GM18520 (cell line): ENCODE measurements around the gene TMEM260.
"Not testable (repeated sequence)": the region's sequence is repeated elsewhere in the genome, so short reads cannot be mapped to it uniquely, and the experiment has no call there.

Experiments used
- ATAC-seq: cut with Tn5 transposase; IDR thresholded peaks from one replicate; pipeline ENCODE4 v1.9.1; 2021; ENCODE audit not compliant: unreplicated experiment

TMEM260 gene

DNA sequence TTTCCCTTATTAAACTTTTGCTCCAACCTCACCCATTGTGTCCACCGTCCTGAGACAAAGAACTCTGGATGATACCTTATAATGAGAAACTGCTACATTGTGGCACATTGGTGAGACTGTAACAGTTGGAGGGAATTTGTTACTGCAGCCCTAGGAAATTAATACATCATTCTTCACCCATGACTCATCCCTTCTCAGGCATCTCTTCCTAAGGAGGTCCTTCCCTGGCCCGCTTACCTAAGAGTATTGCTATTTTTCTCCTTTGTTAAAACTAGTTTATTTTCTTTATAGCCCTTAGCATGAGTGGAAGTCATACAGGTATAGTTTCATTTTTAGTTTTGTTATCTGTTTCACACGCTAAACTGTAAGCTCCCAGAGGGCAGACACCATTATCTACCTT is 87.1 kb downstream of the TMEM260 start:
- no peak for ATAC-seq

DNA sequence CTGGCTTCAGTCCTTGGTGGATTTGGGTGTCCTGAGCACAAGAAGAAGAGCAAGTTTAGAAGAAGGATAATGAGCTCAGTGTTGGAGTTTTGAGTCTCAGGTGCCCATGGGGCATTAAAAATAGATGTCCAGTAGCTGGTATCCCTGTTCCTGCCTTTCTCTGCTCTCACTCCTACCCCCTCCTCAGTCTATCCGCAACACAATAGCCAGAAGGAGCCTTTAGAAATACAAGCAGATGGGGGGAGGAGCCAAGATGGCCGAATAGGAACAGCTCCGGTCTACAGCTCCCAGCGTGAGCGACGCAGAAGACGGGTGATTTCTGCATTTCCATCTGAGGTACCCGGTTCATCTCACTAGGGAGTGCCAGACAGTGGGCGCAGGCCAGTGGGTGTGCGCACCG is 87.7 kb downstream of the TMEM260 start:
- not testable (repeated sequence) for ATAC-seq

DNA sequence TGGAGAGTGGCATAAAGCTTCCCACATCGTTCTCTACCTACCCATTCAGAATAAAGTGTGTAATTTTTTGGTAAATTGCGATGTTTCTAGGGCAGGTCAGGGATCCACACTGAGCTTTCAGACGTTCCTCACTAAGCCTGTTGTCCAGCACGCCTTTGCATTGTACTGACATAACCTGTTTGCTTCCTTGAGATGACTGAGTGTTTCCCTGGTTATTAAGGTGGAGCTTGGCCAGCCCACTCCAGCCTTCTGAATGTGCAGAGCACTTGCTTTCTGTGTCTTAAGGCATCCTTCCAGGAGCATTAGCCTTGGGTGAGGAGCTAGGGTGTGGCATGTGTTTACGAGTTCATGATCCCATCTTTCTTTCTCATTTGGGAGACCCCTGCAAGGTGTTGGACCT is 96.4 kb downstream of the TMEM260 start:
- ATAC-seq: no peak

DNA sequence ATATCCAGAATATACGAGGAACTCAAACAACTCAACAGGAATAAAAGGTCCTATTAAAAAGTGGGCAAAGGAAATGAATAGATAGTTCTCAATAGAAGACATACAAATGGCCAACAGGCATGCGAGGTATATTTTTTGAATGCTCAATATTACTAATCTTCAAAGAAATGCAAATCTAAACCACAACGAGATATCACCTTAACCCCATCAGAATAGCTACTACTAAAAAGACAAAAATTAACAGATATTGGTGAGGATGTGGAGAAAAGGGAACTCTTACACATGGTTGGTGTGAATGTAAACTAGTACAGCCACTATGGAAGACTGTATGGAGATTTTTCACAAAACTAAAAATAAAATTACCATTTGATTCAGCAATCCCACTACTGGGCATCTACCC is 99.2 kb downstream of the TMEM260 start:
- ATAC-seq: no peak

DNA sequence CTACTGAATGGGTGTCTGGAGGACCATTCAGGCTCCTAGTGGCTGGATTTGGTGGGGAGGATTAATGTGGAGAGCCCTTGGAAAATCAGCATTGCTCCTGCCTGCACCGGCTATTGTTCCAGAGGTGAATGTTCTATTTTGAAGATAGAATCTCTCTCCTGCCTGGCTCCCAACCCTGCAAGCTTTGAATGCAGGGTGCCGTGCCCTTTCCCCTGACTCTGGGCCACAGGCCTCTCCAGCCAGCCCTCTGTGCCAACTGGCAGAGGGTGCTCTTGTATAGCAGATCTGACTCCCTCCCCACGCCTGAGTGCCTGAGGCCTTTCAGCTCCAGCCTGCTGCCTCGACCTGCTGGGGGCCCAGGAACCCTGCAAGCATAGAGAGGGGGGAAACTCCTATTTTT is 106.8 kb downstream of the TMEM260 start:
- no peak for ATAC-seq

DNA sequence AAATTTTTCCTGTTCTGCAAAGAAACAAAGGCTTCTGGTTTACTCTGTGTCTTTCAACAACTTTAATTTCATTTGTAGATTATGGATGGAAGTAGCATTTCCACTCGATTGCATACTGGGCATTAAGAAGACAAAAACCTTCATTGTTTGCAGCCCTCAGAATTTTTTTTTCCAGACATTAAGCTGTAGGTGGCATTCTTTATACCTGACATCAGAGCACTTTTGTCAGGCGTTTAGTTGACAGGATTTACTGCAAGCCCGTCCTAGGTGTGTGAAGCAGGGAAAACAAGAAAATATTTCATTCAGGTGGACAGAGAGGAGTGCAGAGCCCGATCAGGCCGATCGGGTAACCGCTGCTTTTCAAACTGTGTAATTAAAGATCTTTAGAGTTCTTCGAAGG is 107.5 kb downstream of the TMEM260 start:
- ATAC-seq: no peak

DNA sequence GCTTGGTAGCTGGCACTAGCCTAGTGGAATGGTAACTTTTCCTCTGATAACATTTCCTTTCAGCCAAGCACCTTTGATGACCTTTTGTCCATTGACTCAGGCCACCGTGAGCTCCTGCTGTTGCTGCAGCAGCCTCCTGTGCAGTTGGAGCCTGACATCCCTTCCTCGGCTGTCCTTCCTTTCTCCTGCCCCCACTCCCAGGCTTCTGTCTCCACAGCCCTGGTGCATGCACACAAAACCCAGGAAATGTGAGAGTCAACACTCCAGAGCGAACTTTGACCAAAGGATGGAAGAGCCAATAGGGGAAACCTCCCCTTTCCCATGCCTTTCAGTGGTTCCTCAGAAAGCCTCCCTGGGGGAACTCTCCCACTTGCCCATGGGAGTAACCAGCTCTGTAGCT is 115.0 kb downstream of the TMEM260 start:
- no peak for ATAC-seq

DNA sequence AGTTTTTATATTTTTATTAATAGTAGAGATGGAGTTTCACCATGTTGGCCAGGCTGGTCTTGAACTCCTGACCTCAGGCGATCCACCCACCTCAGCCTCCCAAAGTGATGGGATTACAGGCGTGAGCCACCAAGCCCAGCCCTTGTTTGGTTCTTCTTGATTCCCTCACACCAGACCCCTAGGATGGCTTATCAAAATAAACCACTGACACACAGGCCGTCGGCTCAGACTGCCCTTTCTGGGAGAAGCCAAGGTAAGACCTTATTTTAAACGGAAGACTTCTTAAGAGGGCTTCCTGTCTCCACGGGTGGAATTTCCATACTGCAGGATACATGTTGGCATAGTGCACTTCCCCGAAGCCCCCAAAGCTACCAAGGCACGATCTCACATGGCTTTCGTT is 115.6 kb downstream of the TMEM260 start:
- ATAC-seq: not testable (repeated sequence)
